Activated naive CD8-positive, alpha-beta T cell treated with anti-CD3 and anti-CD28 coated beads, Interleukin-2, amount 50 U/mL, for 24 hours (primary cell): ENCODE measurements around the gene CAD.

Source experiments
- ATAC-seq: fragments of 150-1000 bp; cut with Tn5 transposase; one replicate; pipeline ENCODE4 v1.10.0; 2021
- DNase-seq: peaks from one replicate; pipeline ENCODE4 v3.0.0; 2021
- H3K27ac Mint-ChIP-seq: one replicate; pipeline ENCODE4 v1.8.0; 2021; ENCODE audit warnings: mild to moderate bottlenecking, mixed read lengths
- H3K27me3 Mint-ChIP-seq: one replicate; pipeline ENCODE4 v1.8.0; 2021; ENCODE audit warnings: mixed read lengths
- H3K36me3 Mint-ChIP-seq: one replicate; pipeline ENCODE4 v1.8.0; 2021; ENCODE audit warnings: low read depth, mixed read lengths
- H3K4me1 Mint-ChIP-seq: one replicate; pipeline ENCODE4 v1.8.0; 2021; ENCODE audit warnings: mixed read lengths
- H3K4me3 Mint-ChIP-seq: one replicate; pipeline ENCODE4 v1.8.0; 2021; ENCODE audit warnings: mild to moderate bottlenecking, moderate library complexity, mixed read lengths
- H3K9me3 Mint-ChIP-seq: one replicate; pipeline ENCODE4 v1.8.0; 2021; ENCODE audit warnings: mixed read lengths

CAD gene

GRCh38 chr2:27209621-27210401 is 7.4 kb upstream of the CAD start:
- Mint-ChIP-seq H3K27me3 (no peaks in the 10 kb centered on the region), H3K4me3 (peak overlapping the region; percentile 69), H3K4me1 (peaks cover 38% of the 10 kb centered on the region), H3K27ac (peak overlapping the region; percentile 77), H3K9me3 (no peaks in the 10 kb centered on the region), H3K36me3 (peaks cover 49% of the 10 kb centered on the region)
- no peak for ATAC-seq
- no peak for DNase-seq

- Mint-ChIP-seq H3K4me1 (peaks cover 38% of the 10 kb centered on the region), H3K27ac (peak overlapping the region; percentile 99), H3K27me3 (no peaks in the 10 kb centered on the region), H3K4me3 (peak overlapping the region; percentile 98), H3K36me3 (peaks cover 46% of the 10 kb centered on the region), H3K9me3 (no peaks in the 10 kb centered on the region)
- DNase-seq (no peak), ATAC-seq (peak; percentile 85)
These were observed 5.8 kb upstream of the CAD start for GRCh38 chr2:27211241-27211942.

DNA sequence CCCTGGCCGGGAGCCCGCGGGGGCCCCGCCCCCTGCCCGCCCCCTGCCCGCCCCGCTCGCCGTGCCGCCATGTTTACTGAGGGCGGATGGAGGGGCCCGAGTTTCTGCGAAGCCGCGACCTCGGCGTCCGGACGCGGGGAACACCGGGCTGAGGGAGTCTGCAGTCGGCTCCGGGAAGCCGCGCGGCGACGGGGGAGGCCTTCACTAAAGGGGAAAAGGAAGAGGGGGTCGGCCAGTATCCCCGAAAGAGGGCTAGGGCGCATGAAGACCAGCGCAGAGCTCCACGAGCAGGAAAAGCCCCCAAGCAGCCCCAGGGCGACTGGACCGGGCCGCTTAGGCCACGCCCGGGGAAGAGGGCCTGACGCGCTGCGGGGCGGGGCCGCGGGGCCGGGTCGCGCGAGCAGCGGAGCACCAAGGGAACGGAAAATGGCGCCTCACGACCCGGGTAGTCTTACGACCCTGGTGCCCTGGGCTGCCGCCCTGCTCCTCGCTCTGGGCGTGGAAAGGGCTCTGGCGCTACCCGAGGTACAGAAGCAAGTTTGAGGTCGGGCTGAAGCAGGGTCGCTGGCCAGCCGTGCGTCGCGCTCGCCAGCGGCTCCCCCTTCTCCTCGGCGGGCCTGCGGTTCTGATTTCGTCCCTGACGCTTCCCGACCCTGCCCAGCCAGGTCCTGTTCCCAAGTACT is 5.1 kb upstream of the CAD start, which contains the start of the genes ATRAID and SLC5A6:
ATRAID (plus strand) TSS at position 99 of the 683 bp plus-strand sequence; CDS start at position 427, 328 bp downstream.
SLC5A6 (minus strand) TSS at position 326 of the 683 bp plus-strand sequence. CDS start 4,618 bp downstream, outside the sequence.
- peaks cover 42% of the 10 kb centered on the region for H3K4me1 Mint-ChIP-seq
- ATAC-seq: peak; percentile 91
- peak; percentile 90 for DNase-seq
- H3K27ac Mint-ChIP-seq: peak within 1 kb of the TSS; percentile 99
- H3K9me3 Mint-ChIP-seq: no peaks in the 10 kb centered on the region
- peaks cover 46% of the 10 kb centered on the region for H3K36me3 Mint-ChIP-seq
- H3K27me3 Mint-ChIP-seq: no peaks in the 10 kb centered on the region
- peak within 1 kb of the TSS; percentile 98 for H3K4me3 Mint-ChIP-seq

DNA sequence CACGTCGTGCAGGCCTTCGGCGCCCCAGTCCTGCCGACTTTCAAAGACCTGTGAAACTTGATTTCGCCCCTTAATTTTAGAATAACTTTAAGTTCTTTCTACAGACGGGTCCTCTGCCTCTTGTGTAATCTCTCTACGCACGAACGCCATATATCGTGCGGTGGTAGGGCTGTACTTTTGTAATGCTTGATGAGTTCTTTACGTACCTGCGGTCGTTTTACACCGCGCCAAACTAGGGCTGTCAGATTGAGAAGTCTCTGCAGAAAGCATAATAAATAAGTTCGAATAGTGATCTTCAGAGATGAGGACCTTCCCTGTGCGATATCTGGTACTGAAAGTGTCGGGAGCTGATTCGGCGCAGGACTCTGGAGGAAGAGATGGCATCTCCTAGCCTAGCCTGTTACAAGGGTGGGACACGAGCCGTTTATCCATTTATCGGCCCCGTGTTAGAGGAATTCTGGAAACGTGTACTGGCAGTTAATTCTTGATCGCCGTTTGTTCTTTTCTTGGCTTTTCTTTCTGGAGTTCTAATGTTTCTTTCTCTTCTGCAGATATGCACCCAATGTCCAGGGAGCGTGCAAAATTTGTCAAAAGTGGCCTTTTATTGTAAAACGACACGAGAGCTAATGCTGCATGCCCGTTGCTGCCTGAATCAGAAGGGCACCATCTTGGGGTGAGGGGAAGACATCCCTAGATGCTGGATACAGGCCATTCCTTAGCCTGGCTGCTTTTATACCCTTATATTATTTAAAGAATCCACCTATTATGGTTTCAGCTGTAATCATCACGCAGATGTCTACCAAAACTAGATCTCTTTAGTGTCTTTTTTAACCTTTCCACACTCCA is 4.3 kb upstream of the CAD start:
- Mint-ChIP-seq H3K9me3 (no peaks in the 10 kb centered on the region), H3K27ac (peak overlapping the region; percentile 99), H3K36me3 (peaks cover 46% of the 10 kb centered on the region), H3K4me3 (peak overlapping the region; percentile 98), H3K4me1 (peaks cover 42% of the 10 kb centered on the region), H3K27me3 (no peaks in the 10 kb centered on the region)
- ATAC-seq (peak; percentile 13), DNase-seq (peak; percentile 36)

DNA sequence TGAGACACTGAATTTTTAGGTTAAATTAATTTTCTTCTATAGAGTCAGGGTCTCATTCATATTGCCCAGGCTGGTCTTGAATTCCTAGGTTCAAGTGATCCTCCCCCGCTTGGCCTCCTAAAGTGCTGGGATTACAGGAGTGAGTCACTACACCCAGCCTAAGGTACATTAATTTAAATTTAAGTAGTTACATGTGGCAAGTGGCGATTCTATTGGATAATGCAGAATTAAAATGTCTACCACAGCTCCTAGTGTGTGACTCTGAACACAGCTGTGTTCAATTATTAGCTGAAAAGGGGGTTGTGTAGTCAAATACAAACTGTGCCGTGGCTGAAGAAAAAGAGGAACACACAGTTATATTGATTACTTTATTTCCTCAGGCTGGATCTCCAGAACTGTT is 2.2 kb upstream of the CAD start:
- H3K27ac Mint-ChIP-seq: no peak overlapping the region

GRCh38 chr2:27216416-27217137 is 592 bp upstream of the CAD start:
- Mint-ChIP-seq H3K36me3 (peaks cover 59% of the 10 kb centered on the region), H3K27ac (peak overlapping the region; percentile 87)

More for the DNA sequence above, 2.2 kb upstream of the CAD start:
- Mint-ChIP-seq H3K36me3 (peaks cover 48% of the 10 kb centered on the region), H3K27me3 (no peaks in the 10 kb centered on the region), H3K4me3 (no peak overlapping the region), H3K4me1 (peaks cover 49% of the 10 kb centered on the region), H3K9me3 (no peaks in the 10 kb centered on the region)
- no peak for DNase-seq
- no peak for ATAC-seq

DNA sequence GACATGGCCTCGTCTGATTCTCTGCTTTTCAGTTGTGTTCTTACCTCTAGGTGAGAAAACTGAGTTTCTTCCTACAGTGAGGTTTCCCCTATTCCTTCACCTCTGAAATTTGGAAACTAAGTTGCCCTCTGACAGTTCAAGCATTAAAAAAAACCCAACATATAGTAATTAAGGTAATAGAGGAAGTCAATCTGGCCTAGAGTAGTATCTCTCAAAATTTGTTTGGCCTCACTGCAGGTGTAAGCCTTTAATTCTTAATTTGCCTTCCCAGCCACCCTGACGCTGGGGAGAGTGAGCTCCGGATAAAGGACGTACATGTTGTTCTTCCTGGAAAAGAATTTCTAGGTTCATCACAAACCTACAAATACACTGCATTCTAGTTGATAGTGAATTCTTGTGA is 1.4 kb downstream of the CAD start:
- DNase-seq: no peak
- H3K36me3 Mint-ChIP-seq: peaks cover 73% of the 10 kb centered on the region
- ATAC-seq: no peak
- no peaks in the 10 kb centered on the region for H3K27me3 Mint-ChIP-seq
- H3K4me3 Mint-ChIP-seq: peak overlapping the region; percentile 90
- no peaks in the 10 kb centered on the region for H3K9me3 Mint-ChIP-seq
- peaks cover 38% of the 10 kb centered on the region for H3K4me1 Mint-ChIP-seq
- H3K27ac Mint-ChIP-seq: peak overlapping the region; percentile 87

More at GRCh38 chr2:27216416-27217137, 592 bp upstream of the CAD start:
- DNase-seq: no peak
- ATAC-seq: no peak
- H3K4me1 Mint-ChIP-seq: peaks cover 48% of the 10 kb centered on the region
- H3K4me3 Mint-ChIP-seq: peak overlapping the region; percentile 90
- no peaks in the 10 kb centered on the region for H3K27me3 Mint-ChIP-seq
- H3K9me3 Mint-ChIP-seq: no peaks in the 10 kb centered on the region

DNA sequence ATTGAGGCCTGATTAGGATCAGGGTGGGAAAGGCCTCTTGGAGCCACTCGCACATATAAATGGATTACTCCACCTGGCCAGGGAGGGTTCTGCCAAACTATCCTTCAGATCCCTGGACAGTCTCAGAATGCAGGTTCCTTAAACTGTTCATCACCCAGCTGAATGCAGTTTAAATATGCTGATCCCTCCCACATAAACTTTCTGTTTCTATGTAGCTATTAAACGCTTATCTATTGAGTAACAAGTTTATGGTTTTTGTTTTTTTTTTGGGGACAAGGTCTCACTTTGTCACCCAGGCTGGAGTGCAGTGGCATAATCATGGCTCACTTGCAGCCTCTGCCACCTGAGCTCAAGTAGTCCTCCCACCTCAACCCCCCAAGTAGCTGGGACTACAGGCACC is 1.9 kb downstream of the CAD start:
- no peak for ATAC-seq
- Mint-ChIP-seq H3K4me3 (peak overlapping the region; percentile 90), H3K36me3 (peaks cover 72% of the 10 kb centered on the region), H3K9me3 (no peaks in the 10 kb centered on the region), H3K27ac (peak overlapping the region; percentile 87), H3K27me3 (no peaks in the 10 kb centered on the region), H3K4me1 (peaks cover 35% of the 10 kb centered on the region)
- DNase-seq: no peak

- DNase-seq: no peak
- peaks cover 78% of the 10 kb centered on the region for H3K36me3 Mint-ChIP-seq
- peak overlapping the region; percentile 8 for H3K4me3 Mint-ChIP-seq
- H3K4me1 Mint-ChIP-seq: peaks cover 33% of the 10 kb centered on the region
- ATAC-seq: no peak
- H3K27me3 Mint-ChIP-seq: no peaks in the 10 kb centered on the region
- no peaks in the 10 kb centered on the region for H3K9me3 Mint-ChIP-seq
- H3K27ac Mint-ChIP-seq: peak overlapping the region; percentile 34
These were observed 2.9 kb downstream of the CAD start for GRCh38 chr2:27220091-27220490.

- DNase-seq (no peak), ATAC-seq (no peak)
- Mint-ChIP-seq H3K27ac (no peak overlapping the region), H3K9me3 (no peaks in the 10 kb centered on the region), H3K4me1 (peaks cover 33% of the 10 kb centered on the region), H3K27me3 (no peaks in the 10 kb centered on the region), H3K4me3 (no peak overlapping the region), H3K36me3 (peaks cover 77% of the 10 kb centered on the region)
These were observed 4.0 kb downstream of the CAD start for GRCh38 chr2:27221166-27221565.

DNA sequence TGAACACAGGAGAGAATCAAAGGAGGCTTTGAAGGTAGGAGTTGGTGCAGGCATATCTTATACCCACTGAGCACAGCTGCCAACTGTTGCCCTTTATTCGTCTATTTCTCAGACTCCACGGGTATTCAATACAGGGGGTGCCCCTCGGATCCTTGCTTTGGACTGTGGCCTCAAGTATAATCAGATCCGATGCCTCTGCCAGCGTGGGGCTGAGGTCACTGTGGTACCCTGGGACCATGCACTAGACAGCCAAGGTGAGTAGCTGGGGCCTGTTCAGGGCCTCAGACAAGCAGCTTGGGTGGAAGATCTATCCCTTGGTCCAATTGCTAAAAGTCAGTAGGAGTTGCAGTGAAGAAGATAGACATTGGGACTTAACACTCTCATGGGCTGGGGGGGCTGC is 5.2 kb downstream of the CAD start:
- H3K36me3 Mint-ChIP-seq: peaks cover 75% of the 10 kb centered on the region
- no peak overlapping the region for H3K4me3 Mint-ChIP-seq
- H3K27ac Mint-ChIP-seq: no peak overlapping the region

GRCh38 chr2:27223416-27223815 is 6.2 kb downstream of the CAD start:
- DNase-seq (no peak), ATAC-seq (no peak)
- peaks cover 75% of the 10 kb centered on the region for H3K36me3 Mint-ChIP-seq
- H3K4me1 Mint-ChIP-seq: peaks cover 20% of the 10 kb centered on the region
- H3K27ac Mint-ChIP-seq: no peak overlapping the region
- H3K27me3 Mint-ChIP-seq: no peaks in the 10 kb centered on the region
- H3K9me3 Mint-ChIP-seq: no peaks in the 10 kb centered on the region
- H3K4me3 Mint-ChIP-seq: no peak overlapping the region

More for the DNA sequence above, 5.2 kb downstream of the CAD start:
- DNase-seq (no peak), ATAC-seq (no peak)
- H3K27me3 Mint-ChIP-seq: no peaks in the 10 kb centered on the region
- peaks cover 26% of the 10 kb centered on the region for H3K4me1 Mint-ChIP-seq
- no peaks in the 10 kb centered on the region for H3K9me3 Mint-ChIP-seq

DNA sequence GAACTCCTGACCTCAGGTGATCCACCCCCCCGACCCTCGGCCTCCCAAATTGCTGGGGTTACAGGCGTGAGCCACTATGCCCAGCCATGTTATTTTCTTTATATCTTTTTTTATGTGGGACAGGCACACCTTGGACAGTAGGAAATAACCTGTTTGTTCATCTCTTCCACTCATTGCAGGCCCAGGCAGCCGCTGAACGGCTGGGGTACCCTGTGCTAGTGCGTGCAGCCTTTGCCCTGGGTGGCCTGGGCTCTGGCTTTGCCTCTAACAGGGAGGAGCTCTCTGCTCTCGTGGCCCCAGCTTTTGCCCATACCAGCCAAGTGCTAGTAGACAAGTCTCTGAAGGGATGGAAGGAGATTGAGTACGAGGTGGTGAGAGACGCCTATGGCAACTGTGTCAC is 8.4 kb downstream of the CAD start:
- DNase-seq (no peak), ATAC-seq (no peak)
- Mint-ChIP-seq H3K4me3 (no peak overlapping the region), H3K27me3 (no peaks in the 10 kb centered on the region), H3K9me3 (no peaks in the 10 kb centered on the region), H3K36me3 (peaks cover 70% of the 10 kb centered on the region), H3K4me1 (peaks cover 6% of the 10 kb centered on the region), H3K27ac (no peak overlapping the region)
